Skeletal muscle satellite cell (primary cell): ENCODE data around the gene COX4I2.
"Not testable (repeated sequence)": the region's sequence is repeated elsewhere in the genome, so short reads cannot be mapped to it uniquely, and the experiment has no call there.

Source experiments
- H3K27me3 ChIP-seq: 2 replicates; pipeline ENCODE4 v1.7.0; 2013; ENCODE audit warnings: low read length; ENCODE audit not compliant: control insufficient read depth, insufficient read depth
- H3K36me3 ChIP-seq: 2 replicates; pipeline ENCODE4 v1.7.0; 2013; ENCODE audit warnings: mild to moderate bottlenecking, control low read depth, low read length; ENCODE audit not compliant: insufficient read depth
- H3K4me1 ChIP-seq: 2 replicates; pipeline ENCODE4 v1.7.0; 2013; ENCODE audit warnings: low read length; ENCODE audit not compliant: control insufficient read depth, insufficient read depth
- H3K4me2 ChIP-seq: 2 replicates; pipeline ENCODE4 v1.7.0; 2013; ENCODE audit warnings: mild to moderate bottlenecking, low read length
- H3K4me3 ChIP-seq: 2 replicates; pipeline ENCODE4 v1.7.0; 2013; ENCODE audit warnings: low read length
- H3K9ac ChIP-seq: 2 replicates; pipeline ENCODE4 v1.7.0; 2013; ENCODE audit warnings: mild to moderate bottlenecking, low read depth, low read length, moderate library complexity
- H3K9me3 ChIP-seq: replicated peaks from 2 replicates; pipeline ENCODE4 v1.7.0; 2013; ENCODE audit warnings: mild to moderate bottlenecking, control low read depth, low read length

Gene COX4I2

DNA sequence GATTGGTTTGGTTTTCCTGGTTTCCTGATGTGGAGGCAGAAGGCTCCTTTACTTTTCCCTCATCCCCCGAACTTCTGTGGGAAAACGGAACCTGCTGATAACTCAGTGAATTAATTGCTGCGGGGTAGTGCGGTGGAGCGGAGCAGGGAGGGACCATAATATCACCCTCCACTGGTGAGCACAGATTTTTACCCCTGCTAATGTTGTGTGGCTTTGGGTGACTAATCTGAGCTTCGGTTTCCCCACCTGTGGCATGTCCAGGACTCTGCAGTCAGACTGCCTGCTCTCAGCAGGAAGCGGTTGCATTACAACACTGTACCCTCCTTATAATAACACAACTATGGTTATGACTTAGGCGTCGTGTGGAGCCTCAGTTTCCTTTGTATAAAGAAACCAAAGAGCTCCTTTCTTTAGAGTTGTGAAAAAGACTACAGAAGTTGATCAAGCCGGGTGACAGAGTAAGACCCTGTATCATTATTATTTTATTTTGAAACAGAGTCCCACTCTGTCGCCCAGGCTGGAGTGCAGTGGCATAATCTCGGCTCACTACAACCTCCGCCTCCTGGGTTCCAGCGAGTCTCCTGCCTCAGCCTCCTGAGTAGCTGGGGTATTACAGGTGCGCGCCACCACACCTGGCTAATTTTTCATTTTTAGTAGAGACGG lies 34.8 kb upstream of the COX4I2 start:
- H3K4me1 ChIP-seq: peaks cover 25% of the 10 kb centered on the region
- H3K9ac ChIP-seq: peak overlapping the region; percentile 98
- no peaks in the 10 kb centered on the region for H3K9me3 ChIP-seq
- H3K4me3 ChIP-seq: no peak overlapping the region
- H3K4me2 ChIP-seq: peak overlapping the region; percentile 45
- H3K36me3 ChIP-seq: peaks cover 19% of the 10 kb centered on the region
- no peaks in the 10 kb centered on the region for H3K27me3 ChIP-seq

DNA sequence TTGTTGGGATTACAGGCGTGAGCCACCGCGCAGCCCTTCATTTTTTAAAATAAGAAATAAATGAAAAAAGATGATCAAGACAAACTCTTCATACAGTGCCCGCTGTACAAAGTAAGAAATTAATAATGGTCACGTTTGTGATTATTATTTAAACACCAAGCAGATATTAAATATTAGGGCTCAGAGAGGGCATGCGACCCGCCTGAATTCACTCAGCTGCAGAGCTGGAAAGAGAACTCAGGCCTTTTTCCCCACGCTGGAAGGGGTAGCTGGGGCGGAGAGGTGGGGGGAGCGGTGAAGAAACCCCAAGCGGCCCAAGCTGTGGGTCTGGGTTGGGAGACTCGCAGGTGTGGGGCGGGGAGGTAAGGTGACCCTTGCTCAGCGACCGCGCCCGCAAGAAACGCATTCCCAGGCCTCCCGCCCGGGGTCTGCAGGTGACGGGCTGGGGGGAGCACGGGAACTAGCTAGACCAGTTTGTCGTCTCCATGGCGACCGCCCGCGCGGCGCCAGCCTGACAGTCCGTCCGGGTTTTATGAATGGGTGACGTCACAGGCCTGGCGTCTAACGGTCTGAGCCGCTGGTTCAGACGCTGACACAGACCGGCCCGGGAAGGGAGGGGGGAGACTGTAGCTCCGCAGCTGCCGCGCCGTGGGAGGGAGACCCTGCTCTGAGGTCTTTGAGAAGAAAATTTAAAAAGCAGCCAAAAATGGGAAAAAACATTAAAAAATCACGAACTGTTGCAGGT lies 33.7 kb upstream of the COX4I2 start:
- Histone ChIP-seq H3K9me3 (no peaks in the 10 kb centered on the region), H3K4me2 (peak overlapping the region; percentile 89), H3K9ac (peak overlapping the region; percentile 98), H3K4me3 (peak overlapping the region; percentile 96), H3K27me3 (no peaks in the 10 kb centered on the region), H3K4me1 (peaks cover 36% of the 10 kb centered on the region), H3K36me3 (peaks cover 19% of the 10 kb centered on the region)

- Histone ChIP-seq H3K36me3 (peaks cover 19% of the 10 kb centered on the region), H3K9me3 (no peaks in the 10 kb centered on the region), H3K27me3 (no peaks in the 10 kb centered on the region), H3K4me1 (peaks cover 38% of the 10 kb centered on the region), H3K4me2 (peak overlapping the region; percentile 89), H3K9ac (peak overlapping the region; percentile 98), H3K4me3 (peak overlapping the region; percentile 96)
These were observed 33.1 kb upstream of the COX4I2 start for GRCh38 chr20:31604567-31605030.

DNA sequence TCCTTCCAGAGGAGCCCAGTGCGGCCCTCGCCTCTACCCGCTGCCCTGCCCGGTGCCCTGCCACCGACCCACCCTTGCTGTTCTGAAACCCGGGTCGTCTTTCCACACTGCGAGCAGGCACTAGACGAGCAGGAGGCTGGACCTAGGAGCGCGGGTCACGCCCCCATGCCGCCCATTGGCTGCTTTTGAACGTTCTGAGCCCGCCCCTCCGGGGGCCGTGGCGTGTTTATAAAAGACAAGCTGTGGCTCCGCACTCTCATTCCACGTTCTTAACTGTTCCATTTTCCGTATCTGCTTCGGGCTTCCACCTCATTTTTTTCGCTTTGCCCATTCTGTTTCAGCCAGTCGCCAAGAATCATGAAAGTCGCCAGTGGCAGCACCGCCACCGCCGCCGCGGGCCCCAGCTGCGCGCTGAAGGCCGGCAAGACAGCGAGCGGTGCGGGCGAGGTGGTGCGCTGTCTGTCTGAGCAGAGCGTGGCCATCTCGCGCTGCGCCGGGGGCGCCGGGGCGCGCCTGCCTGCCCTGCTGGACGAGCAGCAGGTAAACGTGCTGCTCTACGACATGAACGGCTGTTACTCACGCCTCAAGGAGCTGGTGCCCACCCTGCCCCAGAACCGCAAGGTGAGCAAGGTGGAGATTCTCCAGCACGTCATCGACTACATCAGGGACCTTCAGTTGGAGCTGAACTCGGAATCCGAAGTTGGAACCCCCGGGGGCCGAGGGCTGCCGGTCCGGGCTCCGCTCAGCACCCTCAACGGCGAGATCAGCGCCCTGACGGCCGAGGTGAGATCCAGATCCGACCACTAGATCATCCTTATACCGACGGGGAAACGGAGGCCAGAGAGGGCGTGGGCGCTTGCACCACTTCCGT lies 32.4 kb upstream of the COX4I2 start, which contains the start of gene ID1:
Gene ID1 (plus strand): TSS at position 259 of the 871 bp plus-strand sequence. CDS start 99 bp downstream, at position 358.
- Histone ChIP-seq H3K36me3 (peaks cover 19% of the 10 kb centered on the region), H3K4me1 (peaks cover 39% of the 10 kb centered on the region), H3K4me3 (peak within 1 kb of the TSS; percentile 96), H3K9ac (peak within 1 kb of the TSS; percentile 98), H3K27me3 (no peaks in the 10 kb centered on the region), H3K4me2 (peak within 1 kb of the TSS; percentile 89), H3K9me3 (no peaks in the 10 kb centered on the region)

- peak overlapping the region; percentile 96 for H3K4me3 ChIP-seq
- H3K36me3 ChIP-seq: peaks cover 19% of the 10 kb centered on the region
- H3K9ac ChIP-seq: peak overlapping the region; percentile 98
- H3K4me1 ChIP-seq: peaks cover 46% of the 10 kb centered on the region
- peak overlapping the region; percentile 88 for H3K4me2 ChIP-seq
- no peaks in the 10 kb centered on the region for H3K9me3 ChIP-seq
- H3K27me3 ChIP-seq: no peaks in the 10 kb centered on the region
These were observed 31.6 kb upstream of the COX4I2 start for GRCh38 chr20:31605902-31606803.

DNA sequence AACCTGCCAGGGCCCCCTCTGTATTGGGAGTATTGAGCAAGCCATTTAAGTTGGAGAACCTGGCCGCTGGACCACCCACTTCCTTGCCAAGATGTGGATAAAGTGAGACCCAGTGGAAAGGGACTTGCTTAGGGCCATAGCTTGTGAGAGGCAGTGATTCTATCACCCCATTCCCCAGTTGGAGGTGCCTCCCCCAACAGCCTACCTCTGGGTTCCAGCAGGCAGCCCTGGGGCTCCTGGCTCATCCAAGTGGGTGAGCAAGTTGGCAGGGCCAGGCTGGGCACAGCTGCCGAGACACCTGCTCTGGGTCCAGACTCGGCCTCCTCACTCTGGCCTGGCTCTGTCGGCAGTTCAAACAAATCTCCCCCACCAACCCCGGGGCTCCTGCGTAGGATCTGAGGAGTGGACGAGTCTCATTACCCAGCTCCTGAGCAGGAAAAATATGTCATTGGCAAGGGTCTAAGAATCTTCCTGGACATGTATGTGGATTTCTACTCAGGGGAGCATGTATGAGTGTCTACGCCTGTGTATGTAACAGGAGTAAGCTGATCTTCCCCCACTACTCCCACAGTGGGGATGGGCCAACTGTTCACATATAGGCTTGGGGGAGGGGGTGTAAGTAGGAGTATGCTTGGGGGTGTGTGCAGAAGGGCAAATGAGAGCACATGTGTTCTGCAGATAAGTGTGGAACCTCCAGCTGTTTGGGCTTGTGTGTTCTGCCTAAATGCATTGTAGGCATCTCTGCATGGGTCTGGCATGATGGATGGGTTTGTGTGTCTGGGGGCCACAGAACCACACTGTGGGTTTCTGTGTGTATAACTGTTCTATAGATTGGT lies 30.7 kb upstream of the COX4I2 start:
- Histone ChIP-seq H3K27me3 (no peaks in the 10 kb centered on the region), H3K9me3 (no peaks in the 10 kb centered on the region), H3K36me3 (peaks cover 19% of the 10 kb centered on the region), H3K4me3 (peak overlapping the region; percentile 96), H3K9ac (peak overlapping the region; percentile 98), H3K4me1 (peaks cover 43% of the 10 kb centered on the region), H3K4me2 (peak overlapping the region; percentile 88)

DNA sequence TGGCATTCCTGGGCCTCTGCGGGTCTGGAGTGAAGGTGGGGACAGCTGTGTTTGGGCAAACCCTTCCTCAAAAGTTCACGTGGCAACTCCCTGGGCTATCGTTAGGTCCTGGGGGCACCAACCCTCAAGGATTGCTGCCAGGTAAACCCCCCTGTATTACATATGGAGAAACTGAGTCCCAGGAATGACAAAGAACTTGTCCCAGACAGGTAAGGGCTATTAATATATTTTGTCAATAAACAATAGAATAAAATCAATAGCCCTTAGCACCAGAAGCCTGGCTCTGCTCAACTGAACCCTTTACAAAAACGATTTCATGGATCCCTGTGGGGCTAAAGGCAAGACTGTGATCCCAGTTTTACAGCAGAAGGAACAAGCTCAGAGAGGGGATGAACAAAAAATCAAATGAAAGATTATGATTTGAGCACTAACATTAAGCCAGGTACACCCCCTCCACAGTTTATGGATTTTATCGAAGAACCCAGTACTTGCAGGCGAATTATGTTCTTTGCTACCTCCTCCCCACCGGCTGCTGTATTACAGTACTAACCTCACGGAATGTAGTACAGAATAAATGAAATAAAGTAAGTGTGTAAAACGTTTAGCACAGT lies 30.0 kb upstream of the COX4I2 start:
- Histone ChIP-seq H3K36me3 (peaks cover 19% of the 10 kb centered on the region), H3K9ac (peak overlapping the region; percentile 98), H3K9me3 (no peaks in the 10 kb centered on the region), H3K27me3 (no peaks in the 10 kb centered on the region), H3K4me2 (peak overlapping the region; percentile 88), H3K4me3 (peak overlapping the region; percentile 96), H3K4me1 (peaks cover 40% of the 10 kb centered on the region)

DNA sequence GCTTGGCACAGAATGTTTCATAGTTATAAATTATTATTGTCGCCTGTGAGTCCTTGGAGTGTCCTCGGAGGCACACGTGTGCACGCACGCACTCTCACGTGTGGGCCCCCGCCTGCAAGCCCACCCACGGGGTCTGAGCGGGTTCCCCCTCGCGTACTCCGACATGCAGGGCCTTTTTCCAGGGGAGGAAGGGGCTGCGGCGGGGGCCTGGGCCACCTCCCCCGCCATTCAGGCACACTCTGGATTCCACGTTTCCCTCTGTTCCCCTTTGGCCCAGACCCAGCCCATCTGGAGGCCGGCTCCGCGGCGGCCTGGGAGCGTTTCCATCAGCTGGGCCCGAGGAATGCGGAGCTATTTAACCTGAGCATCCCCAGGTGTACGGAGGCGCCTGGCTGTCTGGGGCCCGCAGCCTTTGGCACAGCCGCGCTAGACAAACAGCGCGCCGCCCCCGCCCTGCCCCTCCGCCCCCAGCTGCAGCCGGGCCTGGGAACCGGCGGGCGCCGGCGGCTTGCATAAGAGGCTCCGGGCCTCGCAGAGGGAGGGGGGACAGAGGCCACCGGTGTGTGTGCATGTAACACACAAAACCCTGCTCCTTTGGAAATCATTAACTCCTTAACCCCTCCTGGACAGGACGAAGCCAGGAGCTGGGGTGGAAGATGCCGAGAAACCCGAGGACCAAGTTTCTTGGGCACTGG lies 29.3 kb upstream of the COX4I2 start:
- Histone ChIP-seq H3K4me3 (peak overlapping the region; percentile 96), H3K4me1 (peaks cover 34% of the 10 kb centered on the region), H3K36me3 (peaks cover 19% of the 10 kb centered on the region), H3K9me3 (no peaks in the 10 kb centered on the region), H3K4me2 (peak overlapping the region; percentile 88), H3K9ac (peak overlapping the region; percentile 98), H3K27me3 (no peaks in the 10 kb centered on the region)

DNA sequence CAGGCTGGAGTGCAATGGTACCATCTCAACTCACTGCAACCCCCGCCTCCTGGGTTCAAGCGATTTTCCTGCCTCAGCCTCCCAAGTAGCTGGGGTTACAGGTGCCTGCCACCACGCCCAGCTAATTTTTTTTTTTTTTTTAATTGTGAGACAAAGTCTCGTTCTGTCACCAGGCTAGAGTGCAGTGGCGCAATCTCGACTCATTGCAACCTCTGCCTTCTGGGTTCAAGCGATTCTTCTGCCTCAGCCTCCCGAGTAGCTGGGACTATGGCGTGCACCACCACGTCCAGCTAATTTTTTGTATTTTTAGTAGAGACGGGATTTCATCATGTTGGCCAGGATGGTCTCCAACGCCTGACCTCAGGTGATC lies 25.5 kb upstream of the COX4I2 start:
- H3K9me3 ChIP-seq, H3K36me3 ChIP-seq, H3K9ac ChIP-seq, H3K27me3 ChIP-seq, H3K4me2 ChIP-seq, H3K4me3 ChIP-seq: not testable (repeated sequence)
- peaks cover 25% of the 10 kb centered on the region for H3K4me1 ChIP-seq
